ENCODE data around the gene NEK7. TPM values are rescaled to one million over a fixed set of nuclear protein-coding genes. Genes with fewer than 3 reads are reported as not detected.

Gene NEK7
- total and polyA plus RNA-seq, 9 of the 15 experiments (the other 6 are each of a cell fraction or from before 2014, with no cell fraction given): 8.5 to 37.3 (median 27.7) TPM

DNA sequence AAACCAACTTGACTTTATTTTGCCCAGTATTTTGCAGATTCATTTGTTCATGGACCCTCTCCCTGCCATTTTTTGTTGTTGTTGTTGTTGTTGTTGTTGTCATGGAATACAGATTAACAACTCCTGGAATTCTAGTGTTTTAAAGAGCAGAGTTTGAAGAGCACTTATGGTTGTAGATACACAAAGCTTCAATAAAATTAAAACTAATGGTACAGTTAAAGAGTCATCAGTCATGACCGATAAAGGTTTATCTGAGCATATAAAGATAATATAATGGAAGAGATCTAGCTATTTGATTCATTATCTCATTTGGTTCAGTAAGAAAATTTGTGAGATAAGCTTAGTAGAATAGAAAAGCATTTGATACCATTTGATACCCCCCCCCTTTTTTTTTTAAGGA is 21.8 kb downstream of the NEK7 start:
- ChIA-PET CTCF (ENCODE audit: low intra/inter-chr PET ratio) (no interaction called here), POLR2A (interaction anchor here (0.8 to 0.9 kb wide), 2 partner anchors 9 to 13 kb away, joined by 3 to 4 read pairs; no protein-coding TSS in a partner anchor)
- 61% methylated on average over 1 of the region's 1 CpG for WGBS (ENCODE audit: insufficient coverage, low coverage, missing lambda C conversion rate)
- Histone ChIP-seq H3K9ac (ENCODE audit: insufficient read depth in 1 of 2, low read depth in 2 of 2, low read length in 2 of 2) (no peak overlapping the region), H3K4me1 (replicated peaks in 1 of 2; ENCODE audit: control insufficient read depth in 2 of 2, insufficient read depth in 2 of 2, low read length in 2 of 2) (no peaks in the 10 kb centered on the region; a peak in 1 of 5 replicates), H3K4me2 (ENCODE audit: insufficient read depth, low read length) (no peak overlapping the region), H3K9me1 (ENCODE audit: control insufficient read depth, insufficient read depth, low read length) (no peaks in the 10 kb centered on the region), H3K4me3 (no peak overlapping the region), H3K36me3 (ENCODE audit: control insufficient read depth, insufficient read depth, low read length) (no peaks in the 10 kb centered on the region), H3K9me3 (replicated peaks; ENCODE audit: control insufficient read depth, insufficient read depth, low read depth, low read length) (no peaks in the 10 kb centered on the region), H3K27ac (ENCODE audit: extremely low read depth, low read depth, low read length) (no peak overlapping the region), H3K79me2 (ENCODE audit: control insufficient read depth, insufficient read depth, low read length) (peaks cover 92% of the 10 kb centered on the region), H4K20me1 (replicated peaks; ENCODE audit: control insufficient read depth, insufficient read depth, low read length) (peaks cover 5% of the 10 kb centered on the region; the same call in 1 of the 2 replicates), H2AFZ (ENCODE audit: low read depth, low read length) (no peak overlapping the region), H3K27me3 (ENCODE audit: control insufficient read depth in 2 of 2, insufficient read depth in 2 of 2, low read length in 2 of 2) (no peaks in the 10 kb centered on the region)
- intact Hi-C loops (cut with micrococcal nuclease): no loop called here
- no TSS peak for BruUV-seq (replicated peaks)
- TF ChIP-seq, protein P1, sequence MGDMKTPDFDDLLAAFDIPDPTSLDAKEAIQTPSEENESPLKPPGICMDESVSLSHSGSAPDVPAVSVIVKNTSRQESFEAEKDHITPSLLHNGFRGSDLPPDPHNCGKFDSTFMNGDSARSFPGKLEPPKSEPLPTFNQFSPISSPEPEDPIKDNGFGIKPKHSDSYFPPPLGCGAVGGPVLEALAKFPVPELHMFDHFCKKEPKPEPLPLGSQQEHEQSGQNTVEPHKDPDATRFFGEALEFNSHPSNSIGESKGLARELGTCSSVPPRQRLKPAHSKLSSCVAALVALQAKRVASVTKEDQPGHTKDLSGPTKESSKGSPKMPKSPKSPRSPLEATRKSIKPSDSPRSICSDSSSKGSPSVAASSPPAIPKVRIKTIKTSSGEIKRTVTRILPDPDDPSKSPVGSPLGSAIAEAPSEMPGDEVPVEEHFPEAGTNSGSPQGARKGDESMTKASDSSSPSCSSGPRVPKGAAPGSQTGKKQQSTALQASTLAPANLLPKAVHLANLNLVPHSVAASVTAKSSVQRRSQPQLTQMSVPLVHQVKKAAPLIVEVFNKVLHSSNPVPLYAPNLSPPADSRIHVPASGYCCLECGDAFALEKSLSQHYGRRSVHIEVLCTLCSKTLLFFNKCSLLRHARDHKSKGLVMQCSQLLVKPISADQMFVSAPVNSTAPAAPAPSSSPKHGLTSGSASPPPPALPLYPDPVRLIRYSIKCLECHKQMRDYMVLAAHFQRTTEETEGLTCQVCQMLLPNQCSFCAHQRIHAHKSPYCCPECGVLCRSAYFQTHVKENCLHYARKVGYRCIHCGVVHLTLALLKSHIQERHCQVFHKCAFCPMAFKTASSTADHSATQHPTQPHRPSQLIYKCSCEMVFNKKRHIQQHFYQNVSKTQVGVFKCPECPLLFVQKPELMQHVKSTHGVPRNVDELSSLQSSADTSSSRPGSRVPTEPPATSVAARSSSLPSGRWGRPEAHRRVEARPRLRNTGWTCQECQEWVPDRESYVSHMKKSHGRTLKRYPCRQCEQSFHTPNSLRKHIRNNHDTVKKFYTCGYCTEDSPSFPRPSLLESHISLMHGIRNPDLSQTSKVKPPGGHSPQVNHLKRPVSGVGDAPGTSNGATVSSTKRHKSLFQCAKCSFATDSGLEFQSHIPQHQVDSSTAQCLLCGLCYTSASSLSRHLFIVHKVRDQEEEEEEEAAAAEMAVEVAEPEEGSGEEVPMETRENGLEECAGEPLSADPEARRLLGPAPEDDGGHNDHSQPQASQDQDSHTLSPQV (IDR thresholded peaks at IDR 0.05): no peak
- TF ChIP-seq MBD2 (IDR thresholded peaks at IDR 0.05; ENCODE audit: borderline replicate concordance, low read depth) (no peak), PCBP2 (IDR thresholded peaks at IDR 0.05; ENCODE audit: low read depth, low read length, poor library complexity, severe bottlenecking) (no peak), ZNF146 (CRISPR knock-in tag; IDR thresholded peaks at IDR 0.05; ENCODE audit: unreplicated experiment) (no peak), NR4A1 (CRISPR knock-in tag; IDR thresholded peaks at IDR 0.05) (no peak), NR4A1 (tag; IDR thresholded peaks at IDR 0.05) (no peak), HNRNPL (IDR thresholded peaks at IDR 0.05; ENCODE audit: low read depth, low read length) (no peak), HNRNPUL1 (IDR thresholded peaks at IDR 0.05; ENCODE audit: low read length) (no peak), ZNF140 (CRISPR knock-in tag; IDR thresholded peaks at IDR 0.05) (no peak), STAG1 (CRISPR knock-in tag; IDR thresholded peaks at IDR 0.05; ENCODE audit: borderline replicate concordance) (no peak), EP300 (IDR thresholded peaks at IDR 0.05; ENCODE audit: low read length) (no peak), ZNF174 (CRISPR knock-in tag; IDR thresholded peaks at IDR 0.05) (no peak), KLF6 (CRISPR knock-in tag; IDR thresholded peaks at IDR 0.05; ENCODE audit: borderline replicate concordance) (no peak)
- ATAC-seq: no peak
- DNase-seq (ENCODE audit: extremely low read depth in 1 of 4, low spot score in 3 of 4): no peak
- FAIRE-seq: no peak
- in situ Hi-C loops (cut with MboI): no loop called here
